Mucosa of descending colon (tissue), 3 donors: ENCODE results near the gene CTNNA3. TPM values are rescaled to one million over a fixed set of nuclear protein-coding genes. Genes with fewer than 3 reads are reported as not detected.

Experiments used
- ATAC-seq: fragments of 200-7000 bp; cut with Tn5 transposase; one replicate; pipeline ENCODE4 v1.9.1; 2020; ENCODE audit warnings: mild to moderate bottlenecking, moderate library complexity
- DNase-seq, 3 donors: peaks; one replicate each; pipeline ENCODE4 v3.0.0-alpha.2; 2020
- H3K36me3 ChIP-seq: fragments of 200-600 bp; one replicate; pipeline ENCODE4 v1.8.0; 2021; ENCODE audit warnings: low read depth, mild to moderate bottlenecking
- H3K4me1 ChIP-seq: fragments of 200-600 bp; one replicate; pipeline ENCODE4 v1.8.0; 2021; ENCODE audit warnings: low read depth, mild to moderate bottlenecking
- H3K4me3 ChIP-seq: fragments of 200-600 bp; one replicate; pipeline ENCODE4 v1.8.0; 2021; ENCODE audit warnings: mild to moderate bottlenecking
- H3K9me3 ChIP-seq: fragments of 200-600 bp; one replicate; pipeline ENCODE4 v1.8.0; 2021; ENCODE audit warnings: mild to moderate bottlenecking
- CTCF ChIP-seq: fragments of 200-600 bp; IDR thresholded peaks from one replicate; pipeline ENCODE4 v1.8.0; 2022; ENCODE audit warnings: antibody characterized with exemption, mild to moderate bottlenecking
- intact Hi-C, 2 donors: fragments of 100-400 bp; cut with DNase I in 1 of 2; cut with micrococcal nuclease in 1 of 2; formaldehyde crosslinking; loops; one replicate each; pipeline versions ENCODE4 v1.11.0 to v1.11.1; 2022; cut with DNase I, micrococcal nuclease
- total RNA-seq, 3 donors: library from RNA; stranded (reverse); fragmentation: NEBNext Ultra II Directional in 2 of 3; extraction: Animal tissue kit (Norgen Biotek cat#: 25700) in 2 of 3; gene quantifications; one replicate each; pipeline versions ENCODE4 v1.2.1 to v1.2.4, GENCODE V29; 2021 to 2023
- donor health status: DM: no; HTN: no; CAD: no; lungs with moderate emphysema.
- donor health status: DM: no; HTN: no; CAD: no.
- donor health status: DM: no; HTN: yes; CAD: no.

Gene CTNNA3
- total RNA-seq, 3 donors from 2014 or later, result 0.52 to 7.5 (median 0.70) TPM

GRCh38 chr10:67268146-67268545, 427.8 kb downstream of the CTNNA3 start:
- no peak for ATAC-seq
- intact Hi-C loops, result no loop called here
- Histone ChIP-seq H3K4me3 (no peak overlapping the region), H3K9me3 (no peaks in the 10 kb centered on the region), H3K36me3 (no peaks in the 10 kb centered on the region), H3K4me1 (no peaks in the 10 kb centered on the region)
- DNase-seq, result no peak
- TF ChIP-seq CTCF, result no peak

GRCh38 chr10:67262675-67263074, 433.3 kb downstream of the CTNNA3 start:
- intact Hi-C loops, result no loop called here
- no peaks in the 10 kb centered on the region for H3K36me3 ChIP-seq
- TF ChIP-seq CTCF, result no peak
- H3K4me3 ChIP-seq, result no peak overlapping the region
- ATAC-seq (no peak), DNase-seq (no peak)
- H3K4me1 ChIP-seq, result no peaks in the 10 kb centered on the region
- no peaks in the 10 kb centered on the region for H3K9me3 ChIP-seq

- no peak for TF ChIP-seq CTCF
- ATAC-seq, result no peak
- intact Hi-C loops, result no loop called here
Observed at GRCh38 chr10:67261300-67261797, 434.6 kb downstream of the CTNNA3 start.

GRCh38 chr10:67259319-67259929, 436.6 kb downstream of the CTNNA3 start:
- intact Hi-C loops, result no loop called here
- ATAC-seq, result peak; percentile 95
- Histone ChIP-seq H3K4me3 (no peak overlapping the region), H3K9me3 (no peaks in the 10 kb centered on the region), H3K36me3 (no peaks in the 10 kb centered on the region), H3K4me1 (no peaks in the 10 kb centered on the region)
- no peak for TF ChIP-seq CTCF
- DNase-seq, result peak in 1 of 3 donors; percentile 42

More at GRCh38 chr10:67261300-67261797, 434.6 kb downstream of the CTNNA3 start:
- Histone ChIP-seq H3K36me3 (no peaks in the 10 kb centered on the region), H3K9me3 (no peaks in the 10 kb centered on the region), H3K4me3 (no peak overlapping the region), H3K4me1 (no peaks in the 10 kb centered on the region)
- DNase-seq, result no peak

- Histone ChIP-seq H3K9me3 (no peaks in the 10 kb centered on the region), H3K4me1 (no peaks in the 10 kb centered on the region), H3K36me3 (no peaks in the 10 kb centered on the region), H3K4me3 (no peak overlapping the region)
- intact Hi-C loops, result no loop called here
- no peak for ATAC-seq
- TF ChIP-seq CTCF, result no peak
- no peak for DNase-seq
Observed at GRCh38 chr10:67257427-67258144, 438.4 kb downstream of the CTNNA3 start.
